HG02943 (cell line): ENCODE data around the gene TPGS2.

Experiments
- ATAC-seq: cut with Tn5 transposase; IDR thresholded peaks from one replicate; pipeline ENCODE4 v1.9.1; 2021; ENCODE audit warnings: mild to moderate bottlenecking, low read depth, moderate library complexity; ENCODE audit not compliant: unreplicated experiment

The TPGS2 gene

GRCh38 chr18:36745219-36745975 lies 83.4 kb downstream of the TPGS2 start:
- ATAC-seq = no peak

- ATAC-seq = no peak
These were observed 84.4 kb downstream of the TPGS2 start for GRCh38 chr18:36744261-36744876.
